ENCODE results near the gene AQP2. TPM values are rescaled to one million over a fixed set of nuclear protein-coding genes. Genes with fewer than 3 reads are reported as not detected.

AQP2 gene
- total RNA-seq, 1 experiment from 2014 or later, result not detected

- no peak overlapping the region for H3K4me3 ChIP-seq
- H3K9me3 ChIP-seq (replicated peaks), result no peaks in the 10 kb centered on the region
- H3K36me3 ChIP-seq, result no peaks in the 10 kb centered on the region; the same call in 1 of the 2 replicates
- no peak overlapping the region for H3K27ac ChIP-seq
- DNase-seq, result no peak
- H3K4me1 ChIP-seq, result no peaks in the 10 kb centered on the region; the same call in 1 of the 2 replicates
- H3K27me3 ChIP-seq, result peaks cover 13% of the 10 kb centered on the region; the same call in 1 of the 2 replicates
Observed at GRCh38 chr12:49973361-49973830, 22.9 kb downstream of the AQP2 start.

DNA sequence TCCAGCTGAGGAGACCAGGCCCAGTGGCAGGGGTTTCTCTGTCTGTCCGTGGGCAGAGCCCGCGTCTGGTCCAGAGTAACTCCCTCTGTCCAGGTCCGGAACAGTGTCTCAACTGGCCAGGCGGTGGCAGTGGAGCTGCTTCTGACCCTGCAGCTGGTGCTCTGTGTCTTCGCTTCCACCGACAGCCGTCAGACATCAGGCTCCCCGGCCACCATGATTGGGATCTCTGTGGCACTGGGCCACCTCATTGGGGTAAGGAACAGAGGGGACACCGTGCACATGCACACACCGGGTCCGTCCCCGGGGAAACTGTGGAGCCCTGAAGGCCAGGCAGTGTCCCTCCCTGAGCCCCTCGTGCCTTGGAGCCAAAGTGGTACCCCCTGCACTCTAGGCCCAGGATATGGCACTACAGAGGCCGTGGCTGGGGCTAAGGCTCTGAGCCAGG, 23.7 kb downstream of the AQP2 start:
- Histone ChIP-seq H3K27ac (no peak overlapping the region), H3K4me1 (no peaks in the 10 kb centered on the region; the same call in 1 of the 2 replicates)
- peak; percentile 45 to 64 for DNase-seq

GRCh38 chr12:49974677-49975317, 24.3 kb downstream of the AQP2 start:
- H3K27me3 ChIP-seq, result peaks cover 3% of the 10 kb centered on the region; the same call in 1 of the 2 replicates
- H3K27ac ChIP-seq, result no peak overlapping the region
- H3K9me3 ChIP-seq (replicated peaks), result no peaks in the 10 kb centered on the region
- no peak overlapping the region for H3K4me3 ChIP-seq
- no peaks in the 10 kb centered on the region; the same call in 1 of the 2 replicates for H3K36me3 ChIP-seq
- H3K4me1 ChIP-seq, result no peaks in the 10 kb centered on the region; the same call in 1 of the 2 replicates
- DNase-seq, result no peak

More for the DNA sequence above, 23.7 kb downstream of the AQP2 start:
- no peaks in the 10 kb centered on the region; the same call in 1 of the 2 replicates for H3K36me3 ChIP-seq
- H3K4me3 ChIP-seq, result no peak overlapping the region
- H3K9me3 ChIP-seq (replicated peaks), result no peaks in the 10 kb centered on the region
- peaks cover 9% of the 10 kb centered on the region; the same call in 1 of the 2 replicates for H3K27me3 ChIP-seq

GRCh38 chr12:49975318-49975761, 24.8 kb downstream of the AQP2 start:
- Histone ChIP-seq H3K36me3 (no peaks in the 10 kb centered on the region; the same call in 1 of the 2 replicates), H3K9me3 (replicated peaks) (no peaks in the 10 kb centered on the region), H3K27ac (no peak overlapping the region), H3K4me1 (no peaks in the 10 kb centered on the region; the same call in 1 of the 2 replicates), H3K4me3 (no peak overlapping the region), H3K27me3 (no peaks in the 10 kb centered on the region)
- DNase-seq, result no peak

DNA sequence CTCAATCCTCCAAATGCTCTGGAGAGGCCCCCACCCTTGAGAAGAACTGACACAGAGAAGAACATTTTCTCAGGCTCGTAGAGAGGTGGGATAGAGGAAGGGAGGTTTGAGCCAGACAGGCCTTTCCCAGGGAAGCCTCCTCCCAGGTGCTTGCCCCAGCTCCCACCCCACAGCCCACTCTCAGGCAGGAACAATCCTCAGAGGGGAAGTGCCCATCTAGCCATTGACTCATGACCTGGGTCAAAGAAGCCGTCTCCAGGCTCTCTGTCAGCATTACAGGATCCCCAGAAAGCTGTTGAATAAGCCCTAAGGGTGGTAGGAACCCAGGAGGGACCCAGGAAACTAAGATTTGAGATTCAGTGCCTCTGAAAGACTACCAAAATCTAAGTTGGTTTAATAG, 26.0 kb downstream of the AQP2 start:
- Histone ChIP-seq H3K4me1 (no peaks in the 10 kb centered on the region; the same call in 1 of the 2 replicates), H3K9me3 (replicated peaks) (no peaks in the 10 kb centered on the region), H3K36me3 (no peaks in the 10 kb centered on the region; the same call in 1 of the 2 replicates), H3K4me3 (no peak overlapping the region), H3K27me3 (no peaks in the 10 kb centered on the region), H3K27ac (no peak overlapping the region)
- no peak for DNase-seq

DNA sequence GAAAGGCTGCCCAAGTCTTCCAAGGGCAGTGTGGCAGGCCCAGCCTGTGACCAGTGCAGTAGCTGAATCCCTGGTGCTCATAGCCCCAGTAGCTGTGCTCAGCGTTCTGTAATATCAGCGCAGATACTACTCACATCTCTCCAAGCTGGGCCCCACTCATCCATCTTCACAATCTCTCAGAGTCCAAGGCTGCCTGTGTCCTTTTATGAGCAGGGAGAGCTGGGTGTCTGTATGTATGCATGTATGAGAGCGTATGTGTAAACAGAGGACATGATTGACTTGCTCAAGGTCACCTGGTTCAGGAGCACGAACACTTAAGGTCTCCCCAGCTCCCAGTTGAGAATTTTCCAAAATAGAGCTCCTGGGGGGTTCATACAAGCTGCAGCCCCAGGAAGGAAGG, 27.6 kb downstream of the AQP2 start:
- no peaks in the 10 kb centered on the region; the same call in 1 of the 2 replicates for H3K4me1 ChIP-seq

GRCh38 chr12:49979016-49979586, 28.6 kb downstream of the AQP2 start:
- no peak for DNase-seq
- H3K27me3 ChIP-seq, result no peaks in the 10 kb centered on the region
- no peaks in the 10 kb centered on the region; the same call in 1 of the 2 replicates for H3K36me3 ChIP-seq
- peaks cover 7% of the 10 kb centered on the region for H3K4me1 ChIP-seq
- no peak overlapping the region for H3K4me3 ChIP-seq
- no peak overlapping the region for H3K27ac ChIP-seq
- no peaks in the 10 kb centered on the region for H3K9me3 ChIP-seq (replicated peaks)

More for the DNA sequence above, 27.6 kb downstream of the AQP2 start:
- no peak overlapping the region for H3K4me3 ChIP-seq
- no peak for DNase-seq
- no peaks in the 10 kb centered on the region for H3K27me3 ChIP-seq
- H3K9me3 ChIP-seq (replicated peaks), result no peaks in the 10 kb centered on the region
- no peaks in the 10 kb centered on the region; the same call in 1 of the 2 replicates for H3K36me3 ChIP-seq
- H3K27ac ChIP-seq, result no peak overlapping the region

DNA sequence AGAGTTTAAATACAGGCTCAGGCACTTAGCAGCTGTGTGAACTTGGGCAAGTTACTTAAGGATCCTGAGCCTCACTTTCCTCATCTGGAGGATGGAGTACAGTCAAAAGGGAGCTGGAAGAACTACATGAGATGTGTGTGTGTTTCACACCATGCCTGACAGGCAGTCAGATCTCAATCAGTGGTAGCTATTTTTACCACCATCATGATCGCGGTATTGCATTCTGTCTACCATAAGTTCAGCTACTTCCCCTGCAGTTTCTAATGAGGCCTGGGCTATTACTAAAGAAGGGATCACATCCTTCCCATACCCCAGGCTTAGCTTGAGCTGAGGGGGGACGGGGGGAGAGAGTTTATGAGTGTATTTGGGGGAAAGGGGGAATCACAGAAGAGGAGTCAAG, 29.3 kb downstream of the AQP2 start:
- Histone ChIP-seq H3K27ac (no peak overlapping the region), H3K4me1 (peaks cover 14% of the 10 kb centered on the region), H3K36me3 (no peaks in the 10 kb centered on the region; the same call in 1 of the 2 replicates), H3K27me3 (no peaks in the 10 kb centered on the region), H3K9me3 (replicated peaks) (no peaks in the 10 kb centered on the region), H3K4me3 (no peak overlapping the region)
- no peak for DNase-seq

GRCh38 chr12:49980501-49981349, 30.2 kb downstream of the AQP2 start:
- Histone ChIP-seq H3K4me1 (peaks cover 15% of the 10 kb centered on the region), H3K27me3 (no peaks in the 10 kb centered on the region), H3K4me3 (no peak overlapping the region), H3K27ac (no peak overlapping the region), H3K9me3 (replicated peaks) (no peaks in the 10 kb centered on the region), H3K36me3 (no peaks in the 10 kb centered on the region; the same call in 1 of the 2 replicates)
- no peak for DNase-seq

DNA sequence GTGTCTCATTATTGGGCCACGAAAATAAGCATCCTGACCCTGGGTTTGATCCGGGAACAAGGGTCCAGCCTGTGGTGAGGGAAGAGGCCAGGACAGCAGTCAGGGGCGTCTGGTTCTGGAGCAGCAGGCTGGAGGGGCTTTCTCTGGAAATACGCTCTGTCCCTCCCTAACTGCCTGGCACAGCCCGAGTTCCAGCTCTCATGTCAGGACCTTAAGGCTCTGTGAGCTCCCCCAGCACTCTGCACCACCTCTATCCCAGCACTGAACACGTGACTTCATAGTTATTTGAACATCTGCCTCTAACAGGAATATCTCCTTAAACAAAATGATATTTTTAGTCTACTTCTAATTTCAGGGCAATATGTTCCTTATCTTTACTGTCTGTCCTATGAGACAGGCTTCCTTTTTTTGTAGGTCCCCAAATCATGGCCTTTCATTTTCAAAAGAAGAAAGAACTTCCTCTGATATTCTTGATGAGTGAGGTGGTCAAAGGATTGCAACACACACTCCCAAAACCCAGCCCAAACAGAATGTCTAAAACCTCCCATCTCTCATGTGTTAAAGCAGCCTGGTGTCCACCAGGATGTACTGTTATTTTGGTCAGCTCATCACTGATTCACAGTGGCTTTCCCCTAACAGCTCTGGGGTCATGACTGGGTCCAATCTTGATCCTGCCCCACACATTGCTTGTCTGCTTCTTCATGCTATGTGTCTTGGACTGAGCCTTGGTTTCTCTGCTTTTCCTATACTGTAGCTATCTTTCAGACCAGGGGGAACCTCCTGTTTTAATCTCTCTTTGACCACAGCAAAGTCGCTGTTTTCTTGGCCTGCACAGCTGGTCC, 31.9 kb downstream of the AQP2 start:
- peaks cover 15% of the 10 kb centered on the region for H3K4me1 ChIP-seq
- no peaks in the 10 kb centered on the region for H3K9me3 ChIP-seq (replicated peaks)
- H3K27ac ChIP-seq, result no peak overlapping the region
- no peaks in the 10 kb centered on the region for H3K27me3 ChIP-seq
- peaks cover 7% of the 10 kb centered on the region for H3K36me3 ChIP-seq
- DNase-seq, result no peak
- H3K4me3 ChIP-seq, result no peak overlapping the region

DNA sequence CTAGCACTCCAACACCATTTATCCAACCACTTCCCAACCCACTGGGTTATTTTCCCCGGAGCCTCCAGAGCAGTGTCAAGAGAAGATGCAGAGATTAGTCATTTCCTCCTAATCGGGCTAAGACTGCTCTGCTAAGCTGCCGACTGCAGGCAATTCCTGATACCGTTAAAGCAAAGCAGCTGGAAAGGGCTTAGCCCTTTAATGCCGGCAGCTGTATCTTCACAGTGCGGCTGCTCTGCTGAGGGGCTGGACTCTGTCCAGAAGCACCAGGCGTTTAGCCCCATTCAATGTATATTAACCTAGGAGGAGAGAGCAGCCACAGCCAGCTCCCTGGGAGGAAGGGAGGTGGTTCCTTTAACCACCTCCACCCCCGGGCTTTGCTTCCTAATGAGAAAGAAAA, 33.4 kb downstream of the AQP2 start:
- H3K4me1 ChIP-seq, result peaks cover 15% of the 10 kb centered on the region
- peak; percentile 91 to 96 for DNase-seq
- H3K27ac ChIP-seq, result peak overlapping the region; percentile 7; the same call in 1 of the 2 replicates
- peaks cover 19% of the 10 kb centered on the region for H3K36me3 ChIP-seq
- no peaks in the 10 kb centered on the region for H3K9me3 ChIP-seq (replicated peaks)
- no peaks in the 10 kb centered on the region for H3K27me3 ChIP-seq
- H3K4me3 ChIP-seq, result no peak overlapping the region

DNA sequence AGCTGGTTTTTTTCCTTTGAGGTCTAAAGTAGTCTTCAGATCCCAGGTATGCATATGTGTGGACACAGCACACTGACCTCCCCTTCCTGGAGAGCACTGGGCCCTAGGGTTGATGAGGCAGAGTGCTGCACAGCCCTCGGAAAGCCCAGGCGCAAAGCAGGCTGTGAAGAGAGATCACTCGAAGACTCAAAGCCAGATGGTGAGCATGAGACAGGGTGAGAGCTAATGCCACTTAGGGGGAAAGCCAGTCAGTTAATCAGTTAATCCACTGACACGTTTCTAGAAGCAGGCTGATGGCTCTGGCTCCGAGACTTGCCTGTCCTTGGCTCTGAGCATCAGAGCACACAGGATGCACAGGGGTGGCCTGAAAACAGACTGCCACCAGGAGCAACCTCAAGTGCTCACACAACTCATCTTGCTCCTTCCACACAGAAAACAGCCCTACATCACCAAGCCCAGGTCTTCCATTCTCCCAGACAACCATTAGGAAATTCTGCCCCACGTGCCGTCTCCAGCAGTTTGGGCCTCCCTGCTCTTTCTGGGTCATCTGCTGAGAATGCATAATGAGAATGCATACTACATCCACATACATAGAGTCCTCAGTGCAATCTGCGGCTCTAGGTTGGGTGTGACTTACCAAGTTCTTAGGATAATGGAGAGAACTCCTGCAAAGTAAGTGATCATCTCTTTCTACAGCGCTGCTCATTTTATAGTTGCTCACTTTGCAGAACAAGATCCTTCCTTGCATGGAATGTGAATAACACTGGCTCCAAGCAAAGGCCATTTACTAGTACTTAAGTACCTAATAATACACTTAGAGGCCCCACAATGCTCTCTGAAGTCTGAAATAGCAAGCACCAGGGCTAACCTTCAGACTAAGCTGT, 34.2 kb downstream of the AQP2 start:
- DNase-seq, result no peak
- Histone ChIP-seq H3K4me1 (peaks cover 15% of the 10 kb centered on the region), H3K27me3 (no peaks in the 10 kb centered on the region), H3K4me3 (no peak overlapping the region), H3K36me3 (peaks cover 25% of the 10 kb centered on the region), H3K9me3 (replicated peaks) (no peaks in the 10 kb centered on the region), H3K27ac (no peak overlapping the region)

- H3K27ac ChIP-seq, result no peak overlapping the region
- no peaks in the 10 kb centered on the region for H3K27me3 ChIP-seq
- peaks cover 37% of the 10 kb centered on the region for H3K36me3 ChIP-seq
- H3K4me1 ChIP-seq, result peaks cover 15% of the 10 kb centered on the region
- H3K9me3 ChIP-seq (replicated peaks), result no peaks in the 10 kb centered on the region
- H3K4me3 ChIP-seq, result no peak overlapping the region
- no peak for DNase-seq
Observed at GRCh38 chr12:49985981-49986380, 35.4 kb downstream of the AQP2 start.

All from SJCRH30 (cell line).